Left ventricle myocardium inferior (tissue), 1 donor: ENCODE data around the gene MND1. TPM values are rescaled to one million over a fixed set of nuclear protein-coding genes. Genes with fewer than 3 reads are reported as not detected.

Source experiments
- DNase-seq: peaks from one replicate; pipeline ENCODE4 v3.0.0-alpha.2; 2020
- H3K27ac ChIP-seq: fragments of 200-600 bp; replicated peaks from 2 replicates; pipeline ENCODE4 v1.8.0; 2021
- H3K27me3 ChIP-seq: fragments of 200-600 bp; 2 replicates; pipeline ENCODE4 v1.8.0; 2021; ENCODE audit warnings: low read depth
- H3K36me3 ChIP-seq: fragments of 200-600 bp; 2 replicates; pipeline ENCODE4 v1.8.0; 2021
- H3K4me1 ChIP-seq: fragments of 200-600 bp; 2 replicates; pipeline ENCODE4 v1.8.0; 2021
- H3K4me3 ChIP-seq: fragments of 200-600 bp; 2 replicates; pipeline ENCODE4 v1.8.0; 2021; ENCODE audit warnings: mild to moderate bottlenecking, moderate library complexity
- H3K9me3 ChIP-seq: fragments of 200-600 bp; replicated peaks from 2 replicates; pipeline ENCODE4 v1.8.0; 2021
- CTCF ChIP-seq: fragments of 200-600 bp; IDR thresholded peaks from 2 replicates; pipeline ENCODE4 v1.8.0; 2021; ENCODE audit warnings: antibody characterized with exemption, mild to moderate bottlenecking, borderline replicate concordance
- intact Hi-C: fragments of 100-400 bp; cut with micrococcal nuclease; formaldehyde crosslinking; loops from one replicate; pipeline ENCODE4 v1.11.0; 2022
- total RNA-seq: library from RNA; stranded (reverse); fragmentation: NEBNext Ultra II Directional; extraction: Animal tissue kit (Norgen Biotek cat#: 25700); gene quantifications from one replicate; pipeline ENCODE4 v1.2.1, GENCODE V29; 2021
- donor health status: DM: no; HTN: yes; CAD: no; lungs with severe emphysema.

Gene MND1
- total RNA-seq, 1 donor from 2014 or later, result 0.38 TPM

- TF ChIP-seq CTCF, result no peak
- H3K4me1 ChIP-seq, result peaks cover 17% of the 10 kb centered on the region
- no peaks in the 10 kb centered on the region for H3K27me3 ChIP-seq
- DNase-seq, result no peak
- H3K4me3 ChIP-seq, result no peak overlapping the region
- no peaks in the 10 kb centered on the region for H3K9me3 ChIP-seq
- intact Hi-C loops, result no loop called here
- no peaks in the 10 kb centered on the region for H3K36me3 ChIP-seq
- H3K27ac ChIP-seq, result no peak overlapping the region
These were observed 2.6 kb downstream of the MND1 start for GRCh38 chr4:153347117-153347516.

GRCh38 chr4:153348006-153348405, 3.5 kb downstream of the MND1 start:
- peaks cover 16% of the 10 kb centered on the region for H3K4me1 ChIP-seq
- H3K4me3 ChIP-seq, result no peak overlapping the region
- DNase-seq, result no peak
- H3K27me3 ChIP-seq, result no peaks in the 10 kb centered on the region
- no peaks in the 10 kb centered on the region for H3K9me3 ChIP-seq
- no peak for TF ChIP-seq CTCF
- no peaks in the 10 kb centered on the region for H3K36me3 ChIP-seq
- intact Hi-C loops, result no loop called here
- no peak overlapping the region for H3K27ac ChIP-seq

GRCh38 chr4:153349206-153349805, 4.8 kb downstream of the MND1 start:
- intact Hi-C loops, result no loop called here
- Histone ChIP-seq H3K4me1 (peaks cover 13% of the 10 kb centered on the region), H3K4me3 (no peak overlapping the region), H3K9me3 (no peaks in the 10 kb centered on the region), H3K27ac (no peak overlapping the region), H3K27me3 (no peaks in the 10 kb centered on the region), H3K36me3 (no peaks in the 10 kb centered on the region)
- TF ChIP-seq CTCF, result no peak
- DNase-seq, result no peak

- no peak overlapping the region for H3K27ac ChIP-seq
- intact Hi-C loops, result no loop called here
These were observed 17.7 kb downstream of the MND1 start for GRCh38 chr4:153362184-153362583.

GRCh38 chr4:153364061-153364460, 19.6 kb downstream of the MND1 start:
- Histone ChIP-seq H3K4me1 (no peaks in the 10 kb centered on the region), H3K27ac (no peak overlapping the region), H3K36me3 (no peaks in the 10 kb centered on the region), H3K9me3 (peaks cover 8% of the 10 kb centered on the region), H3K27me3 (no peaks in the 10 kb centered on the region), H3K4me3 (no peak overlapping the region)
- DNase-seq, result no peak
- no peak for TF ChIP-seq CTCF
- intact Hi-C loops, result no loop called here

More at GRCh38 chr4:153362184-153362583, 17.7 kb downstream of the MND1 start:
- no peaks in the 10 kb centered on the region for H3K27me3 ChIP-seq
- no peaks in the 10 kb centered on the region for H3K36me3 ChIP-seq
- no peak for TF ChIP-seq CTCF
- DNase-seq, result no peak
- no peak overlapping the region for H3K4me3 ChIP-seq
- peaks cover 8% of the 10 kb centered on the region for H3K9me3 ChIP-seq
- no peaks in the 10 kb centered on the region for H3K4me1 ChIP-seq
